GM21381 (cell line): ENCODE measurements around the gene TDP1.
"Not testable (repeated sequence)": the region's sequence is repeated elsewhere in the genome, so short reads cannot be mapped to it uniquely, and the experiment has no call there.

Experiments
- ATAC-seq: cut with Tn5 transposase; IDR thresholded peaks from one replicate; pipeline ENCODE4 v1.9.1; 2021; ENCODE audit warnings: mild to moderate bottlenecking, moderate library complexity; ENCODE audit not compliant: unreplicated experiment

Gene TDP1

DNA sequence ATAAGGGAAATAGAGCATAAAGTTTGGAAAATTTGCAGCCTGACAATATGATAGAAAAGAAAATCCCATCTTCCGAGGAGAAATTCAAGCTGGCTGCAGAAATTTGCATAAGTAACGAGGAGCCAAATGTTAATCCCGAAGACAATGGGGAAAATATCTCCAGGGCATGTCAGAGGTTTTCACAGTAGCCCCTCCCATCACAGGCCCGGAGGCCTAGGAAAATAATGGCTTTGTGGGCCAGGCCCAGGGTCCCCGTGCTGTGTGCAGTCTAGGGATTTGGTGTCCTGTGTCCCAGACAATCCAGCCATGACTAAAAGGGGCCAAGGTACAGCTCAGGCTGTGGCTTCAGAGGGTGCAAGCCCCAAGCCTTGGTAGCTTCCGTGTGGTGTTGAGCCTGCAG, 133.8 kb downstream of the TDP1 start:
- ATAC-seq, result not testable (repeated sequence)

DNA sequence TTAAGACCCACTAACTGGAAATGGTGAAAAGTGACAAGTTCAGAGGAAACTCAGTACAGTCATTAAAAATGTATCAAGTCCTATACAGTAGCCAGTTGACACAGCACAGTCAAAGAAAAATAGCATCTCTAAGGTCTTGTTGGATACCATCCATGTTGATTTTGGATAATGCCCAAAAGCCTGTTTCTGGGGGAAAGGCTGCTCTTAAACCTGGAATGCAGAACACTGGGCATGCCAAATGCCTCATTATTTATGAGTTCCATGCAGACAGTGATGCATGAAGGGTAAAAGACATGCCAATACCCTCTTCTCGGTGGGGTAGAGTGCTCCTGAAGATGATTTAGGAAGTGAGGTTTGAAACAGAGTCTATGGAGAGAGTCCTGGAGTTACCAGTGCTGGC, 135.7 kb downstream of the TDP1 start:
- ATAC-seq, result no peak

DNA sequence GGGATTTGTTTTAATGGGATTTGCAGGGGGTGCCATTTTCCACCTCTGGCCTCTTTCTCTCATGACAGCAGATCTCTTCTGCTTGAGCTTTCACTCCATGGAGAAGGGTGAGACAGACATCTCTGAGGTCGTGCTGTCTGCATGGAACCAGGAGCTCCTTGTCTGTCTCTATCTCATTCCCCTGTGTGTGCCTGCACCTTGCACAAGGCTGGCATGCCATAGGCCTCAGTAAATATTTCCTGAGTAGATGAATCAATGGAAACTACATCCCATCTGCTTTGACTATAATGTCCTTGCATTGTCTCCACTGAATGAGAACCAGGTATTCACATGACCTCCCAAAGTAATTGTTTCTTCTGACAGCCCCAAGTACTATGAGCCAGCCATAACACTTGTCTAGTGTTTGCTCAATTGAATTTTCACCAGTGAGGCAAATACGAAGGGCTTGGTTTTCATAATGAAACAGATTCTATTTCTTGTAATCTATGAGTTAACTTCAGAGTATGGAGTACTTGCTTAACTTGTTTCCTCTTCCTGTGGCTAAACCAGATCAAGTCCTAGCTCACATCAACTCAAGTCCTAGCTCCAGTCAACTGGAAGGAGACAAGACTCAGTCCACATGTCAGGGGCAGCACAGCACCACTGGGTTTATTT, 138.3 kb downstream of the TDP1 start:
- no peak for ATAC-seq
